Inflammatory macrophage treated with lipopolysaccharide for 1 hour (primary cell): Measurements from ENCODE around the gene FUT3.
"Not testable (repeated sequence)": the region's sequence is repeated elsewhere in the genome, so short reads cannot be mapped to it uniquely, and the experiment has no call there.

Source experiments
- DNase-seq, 2 donors: peaks; one replicate each; pipeline ENCODE4 v3.0.0-alpha.2; 2020 to 2022

FUT3 gene

DNA sequence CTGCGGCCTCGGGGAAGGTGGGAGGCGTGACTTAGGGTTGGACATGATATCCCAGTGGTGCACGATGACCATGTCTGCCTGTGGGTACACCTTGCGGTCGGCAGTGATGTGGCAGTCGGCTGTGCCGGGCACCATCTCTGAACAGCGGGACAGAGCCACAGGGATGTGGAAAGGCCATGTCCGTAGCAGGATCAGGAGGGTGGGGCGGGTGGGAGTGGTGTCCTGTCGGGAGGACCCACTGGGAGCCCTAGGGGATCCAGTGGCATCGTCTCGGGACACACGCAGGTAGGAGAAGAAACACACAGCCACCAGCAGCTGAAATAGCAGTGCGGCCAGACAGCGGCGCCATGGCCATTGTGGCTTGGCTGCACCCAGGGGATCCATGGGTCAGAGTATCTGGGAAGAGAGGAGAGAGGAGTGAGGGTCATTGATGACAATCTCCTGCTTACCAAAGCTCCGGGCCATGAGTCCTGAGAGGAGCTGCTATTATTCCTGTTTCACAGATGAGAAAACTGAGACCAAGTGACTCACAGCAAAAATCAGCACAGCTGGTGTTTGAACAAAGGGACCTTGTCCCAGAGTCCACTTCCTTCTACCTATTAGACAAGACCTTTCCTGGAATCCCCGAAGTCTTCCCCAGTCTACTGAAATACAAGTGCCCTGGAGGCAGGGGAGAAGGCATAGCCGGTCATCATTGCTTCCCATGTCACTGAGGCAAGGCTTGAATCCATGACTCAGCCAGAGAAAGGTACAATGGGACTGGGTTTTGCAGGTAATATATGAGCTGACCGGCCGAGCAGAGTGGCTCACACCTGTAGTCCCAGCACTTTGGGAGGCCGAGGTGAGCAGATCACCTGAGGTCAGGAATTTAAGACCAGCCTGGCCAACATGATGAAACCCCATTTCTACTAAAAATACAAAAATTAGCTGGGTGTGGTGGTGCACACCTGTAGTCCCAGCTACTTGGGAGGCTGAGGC lies 6.5 kb downstream of the FUT3 start:
- DNase-seq = no peak

DNA sequence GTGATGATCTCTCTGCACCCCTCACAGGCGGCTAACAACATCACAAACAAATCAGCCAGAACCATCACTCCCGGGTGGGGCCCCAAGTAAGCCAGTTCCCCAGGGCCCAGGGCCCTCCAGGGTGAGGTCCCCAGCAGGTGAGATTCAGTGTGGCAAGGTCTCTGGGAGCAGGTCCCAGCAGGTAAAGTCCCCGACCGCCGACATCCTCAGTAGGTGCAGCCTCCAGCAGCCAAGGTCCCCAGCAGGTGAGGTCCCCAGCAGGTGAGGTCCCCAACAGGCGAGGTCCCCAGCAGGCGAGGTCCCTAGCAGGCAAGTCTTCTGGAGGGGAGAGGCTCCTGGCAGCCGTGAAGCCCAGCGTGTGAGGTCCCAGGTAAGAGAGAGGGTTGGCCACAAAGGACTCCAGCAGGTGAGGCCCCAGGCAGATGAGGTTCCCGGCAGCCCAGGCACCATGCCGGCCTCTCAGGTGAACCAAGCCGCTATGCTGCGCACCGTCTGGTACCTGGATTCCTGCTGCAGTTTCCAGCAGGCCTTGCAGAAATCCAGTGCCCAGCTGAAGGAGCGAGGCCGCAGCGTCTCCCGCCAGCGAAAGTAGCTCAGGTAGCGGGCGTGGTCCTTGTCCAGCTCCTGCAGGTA lies 7.8 kb downstream of the FUT3 start:
- no peak for DNase-seq

- not testable (repeated sequence) for DNase-seq
Observed at GRCh38 chr19:5841735-5842111, 9.5 kb downstream of the FUT3 start.

- peak in 1 of 2 donors; percentile 8 for DNase-seq
Observed at GRCh38 chr19:5839065-5840017, 11.9 kb downstream of the FUT3 start, which contains the start of gene FUT6. Gene FUT6, minus strand, starts transcription at chr19:5839702. Its CDS starts 7,135 bp downstream, at chr19:5832567.

DNA sequence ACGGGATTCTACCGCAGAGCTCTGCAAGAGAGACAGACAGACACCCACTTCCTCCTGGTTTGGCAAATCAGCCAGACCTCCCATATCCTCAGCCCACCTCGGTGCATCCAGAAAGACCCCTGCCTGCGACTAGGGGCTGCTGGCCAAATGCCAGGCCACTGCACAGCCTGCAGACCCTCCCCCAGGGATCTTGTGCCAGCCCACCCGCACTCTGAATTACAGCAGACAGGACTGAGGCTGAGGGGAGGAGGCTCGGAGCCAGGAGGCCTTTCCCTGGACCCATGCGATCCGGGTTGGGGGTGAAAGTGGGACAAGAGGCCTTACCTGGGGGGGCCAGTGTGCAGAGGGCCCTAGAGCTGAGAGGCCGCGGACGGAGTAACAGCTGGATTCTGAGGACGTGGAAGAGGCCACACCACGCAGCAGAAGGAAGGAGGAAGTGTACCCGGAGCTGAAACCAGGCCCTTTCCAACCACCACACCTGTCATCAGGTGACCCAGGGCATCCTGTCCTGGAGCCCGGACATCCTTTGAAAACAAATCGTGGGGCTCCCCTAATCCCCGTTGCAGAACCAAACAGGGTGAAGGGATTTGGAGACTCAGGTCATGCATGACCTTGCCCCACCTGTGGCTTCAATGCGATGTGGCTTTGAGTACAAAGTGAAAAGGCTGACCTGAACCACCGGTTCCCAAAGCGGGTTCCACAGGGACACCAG lies 12.7 kb downstream of the FUT3 start:
- DNase-seq = no peak

- DNase-seq = no peak
Observed at GRCh38 chr19:5837761-5838352, 13.4 kb downstream of the FUT3 start.

GRCh38 chr19:5832527-5833216 lies 18.6 kb downstream of the FUT3 start:
- DNase-seq = no peak

GRCh38 chr19:5832061-5832460 lies 19.2 kb downstream of the FUT3 start:
- no peak for DNase-seq

- no peak for DNase-seq
Observed at GRCh38 chr19:5831159-5831558, 20.1 kb downstream of the FUT3 start.

GRCh38 chr19:5829567-5830310 lies 21.5 kb downstream of the FUT3 start:
- no peak for DNase-seq

DNA sequence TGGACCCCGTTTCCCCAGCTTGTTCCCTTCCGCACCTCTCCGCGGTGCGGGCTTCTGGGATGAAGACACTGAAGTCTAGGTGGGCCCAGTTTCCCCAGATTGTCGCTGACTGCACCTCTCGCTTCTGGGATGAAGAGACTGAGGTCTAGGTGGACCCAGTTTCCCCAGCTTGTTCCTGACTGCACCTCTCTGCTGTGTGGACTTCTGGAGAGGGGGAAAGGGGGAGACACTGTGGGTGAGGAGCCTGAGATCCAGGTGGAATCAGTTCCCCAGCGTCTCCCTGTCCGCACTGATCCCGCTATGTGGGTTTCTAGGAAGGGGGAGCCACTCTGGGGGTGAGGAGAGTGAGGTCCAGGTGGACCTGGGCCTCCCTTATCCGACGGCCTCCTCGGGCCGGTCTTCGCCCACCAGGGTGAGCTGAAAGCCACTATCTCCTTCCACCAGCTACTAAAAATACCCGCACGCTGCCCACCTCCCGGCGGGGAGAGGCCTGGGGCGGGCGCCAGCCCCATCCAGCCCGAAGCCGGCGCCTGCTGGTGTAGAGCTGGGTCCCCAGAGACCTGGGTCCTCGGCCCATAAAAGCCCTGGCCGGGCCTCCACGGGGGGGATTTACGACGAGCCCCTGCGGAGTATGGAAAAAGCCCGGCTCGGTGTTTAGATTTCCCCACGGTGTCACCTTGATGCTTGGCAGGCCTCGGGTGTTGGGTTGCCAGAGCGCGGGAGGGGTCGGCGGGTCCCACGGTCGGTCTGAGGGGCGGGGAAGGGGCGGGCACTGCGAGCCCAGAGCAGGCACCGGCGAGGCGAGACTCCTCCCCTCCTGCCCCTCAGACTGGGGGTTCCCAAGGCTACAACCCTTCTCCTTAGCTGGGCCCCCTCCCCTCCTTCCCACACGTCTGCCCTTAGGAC lies 22.3 kb downstream of the FUT3 start:
- DNase-seq = no peak

DNA sequence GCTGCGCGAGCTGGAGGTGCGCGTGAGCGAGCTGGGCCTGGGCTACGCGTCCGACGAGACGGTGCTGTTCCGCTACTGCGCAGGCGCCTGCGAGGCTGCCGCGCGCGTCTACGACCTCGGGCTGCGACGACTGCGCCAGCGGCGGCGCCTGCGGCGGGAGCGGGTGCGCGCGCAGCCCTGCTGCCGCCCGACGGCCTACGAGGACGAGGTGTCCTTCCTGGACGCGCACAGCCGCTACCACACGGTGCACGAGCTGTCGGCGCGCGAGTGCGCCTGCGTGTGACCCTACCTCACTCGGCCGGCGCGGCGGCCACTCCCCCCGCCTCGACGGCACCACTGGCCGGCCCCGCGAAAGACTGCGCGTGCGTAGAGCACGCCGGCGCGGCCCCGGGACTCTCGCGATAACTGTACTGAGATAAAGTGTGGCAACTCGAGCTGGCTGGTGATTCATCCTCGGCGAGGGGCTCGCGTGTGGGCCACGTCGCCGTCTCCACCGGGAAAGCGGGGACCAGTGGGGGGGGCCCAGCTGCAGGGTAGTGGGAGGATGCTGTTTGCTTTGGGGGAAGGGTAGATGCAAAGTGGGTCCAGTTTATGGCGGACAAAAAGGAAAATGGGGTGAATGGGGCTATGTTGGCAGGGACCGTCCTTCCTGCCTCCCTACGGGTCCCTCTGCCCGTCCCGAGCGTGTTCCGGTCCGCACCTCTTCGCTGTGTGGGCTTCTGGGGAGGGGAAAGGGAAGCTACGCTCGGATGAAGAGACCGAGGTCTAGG lies 23.2 kb downstream of the FUT3 start:
- peak; percentile 88 to 97 for DNase-seq

DNA sequence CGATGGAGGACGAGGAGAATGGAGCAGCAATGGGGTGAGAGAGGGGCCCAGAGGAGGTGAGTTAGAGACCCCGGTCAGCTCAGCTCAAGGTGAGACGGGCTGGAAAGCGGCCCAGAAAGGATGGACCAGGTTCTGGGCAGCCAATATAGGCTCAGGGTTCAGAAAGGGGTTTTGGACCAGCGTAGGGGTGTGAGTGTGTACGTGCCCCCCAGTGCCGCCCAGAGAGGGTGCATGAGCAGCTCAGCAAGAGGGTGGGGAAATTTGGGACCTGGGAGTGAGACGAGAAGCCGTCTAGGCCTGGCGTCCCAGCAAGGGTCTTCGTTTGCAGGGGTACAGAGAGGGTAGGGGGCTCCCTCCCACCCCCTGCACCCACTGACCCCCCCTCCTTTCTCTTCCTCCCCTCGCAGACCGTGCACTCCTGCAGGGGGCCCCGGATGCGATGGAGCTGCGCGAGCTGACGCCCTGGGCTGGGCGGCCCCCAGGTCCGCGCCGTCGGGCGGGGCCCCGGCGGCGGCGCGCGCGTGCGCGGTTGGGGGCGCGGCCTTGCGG lies 23.8 kb downstream of the FUT3 start:
- DNase-seq = no peak

DNA sequence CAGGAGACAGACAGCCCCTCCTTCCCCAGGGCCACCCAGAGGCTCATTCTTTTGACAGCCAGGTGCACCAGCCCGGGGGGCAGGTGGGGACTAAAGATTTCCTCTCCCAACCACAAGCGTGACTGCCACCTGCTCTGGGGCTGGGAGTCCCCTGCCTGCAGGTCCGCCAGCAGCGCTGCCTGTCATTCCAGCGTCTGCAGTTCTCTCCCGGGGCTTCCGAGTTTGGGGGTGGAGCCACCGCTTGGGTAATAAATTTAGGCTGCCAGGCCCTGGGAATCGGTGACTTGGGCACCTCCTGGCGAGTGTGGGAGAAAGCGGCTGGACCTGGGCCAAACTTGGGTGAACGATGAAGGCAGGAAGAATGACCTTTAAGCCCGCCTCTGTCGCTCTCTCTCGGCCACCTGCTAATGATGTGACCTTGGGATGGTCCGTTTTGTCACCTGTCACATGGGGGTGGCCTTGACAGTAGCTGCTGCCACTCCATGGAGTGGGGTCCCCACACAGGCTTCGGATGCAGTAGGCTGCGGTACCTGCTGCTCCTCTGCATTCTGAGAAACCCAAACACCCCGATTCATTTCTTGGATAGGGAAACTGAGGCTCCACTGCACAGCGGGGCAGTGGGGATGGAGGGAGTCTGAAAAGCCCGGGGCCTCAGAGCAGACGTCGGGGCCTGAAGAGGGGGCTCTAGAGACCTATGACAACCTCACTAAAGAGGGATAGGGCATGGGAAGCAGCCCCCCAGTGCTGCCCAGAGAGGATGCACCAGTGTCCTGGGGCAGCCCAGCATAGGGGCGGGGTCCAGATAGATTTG lies 24.5 kb downstream of the FUT3 start:
- DNase-seq = peak; percentile 21 to 40

- peak in 1 of 2 donors; percentile 8 for DNase-seq
Observed at GRCh38 chr19:5825178-5825577, 26.1 kb downstream of the FUT3 start.

GRCh38 chr19:5824751-5825150 lies 26.5 kb downstream of the FUT3 start:
- no peak for DNase-seq

DNA sequence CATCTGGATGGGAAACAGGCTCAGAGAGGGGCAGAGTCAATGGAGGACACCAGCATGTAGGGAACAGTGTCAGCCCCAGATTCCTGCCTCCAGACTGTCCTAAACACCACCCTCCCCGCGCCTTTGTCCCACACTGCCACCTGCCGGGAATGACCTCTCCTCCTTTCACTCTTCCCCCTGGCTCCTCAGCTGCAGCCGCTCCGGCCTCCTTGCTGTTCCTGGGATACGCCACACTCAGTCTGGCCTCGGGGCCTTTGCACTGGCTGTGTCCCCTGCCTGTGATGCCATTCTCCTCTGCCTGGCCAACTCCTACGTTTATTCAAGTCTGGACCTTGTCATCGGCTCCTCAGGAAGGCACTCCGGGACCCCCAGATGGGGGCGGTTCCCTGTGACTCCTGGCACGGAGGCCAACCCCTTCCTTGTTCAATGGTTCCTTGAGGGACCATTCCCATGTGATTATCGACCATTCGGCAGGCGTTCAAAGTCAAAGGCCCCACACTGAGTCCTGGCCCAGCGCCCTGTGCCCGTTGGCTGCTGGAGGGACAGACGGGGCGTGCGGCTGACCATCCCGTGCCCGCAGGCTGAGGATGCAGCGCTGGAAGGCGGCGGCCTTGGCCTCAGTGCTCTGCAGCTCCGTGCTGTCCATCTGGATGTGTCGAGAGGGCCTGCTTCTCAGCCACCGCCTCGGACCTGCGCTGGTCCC lies 27.5 kb downstream of the FUT3 start:
- no peak for DNase-seq
